ENCODE data around the gene OR6J1. TPM values are rescaled to one million over a fixed set of nuclear protein-coding genes. Genes with fewer than 3 reads are reported as not detected.

OR6J1 gene
- total and polyA plus RNA-seq, 2 of the 13 experiments (the other 11 are each of a cell fraction or from before 2014, with no cell fraction given): not detected

- DNase-seq (ENCODE audit: low spot score): no peak
- Histone ChIP-seq H3K36me3 (replicated peaks in 1 of 2; ENCODE audit: control insufficient read depth in 1 of 2, insufficient read depth in 2 of 2, low read length in 2 of 2) (no peaks in the 10 kb centered on the region), H3K79me2 (ENCODE audit: insufficient read depth, low read length) (no peaks in the 10 kb centered on the region), H3K4me1 (ENCODE audit: insufficient read depth, low read length) (peaks cover 9% of the 10 kb centered on the region), H3K9me3 (ENCODE audit: low read length) (no peaks in the 10 kb centered on the region), H3K27me3 (ENCODE audit: control insufficient read depth in 1 of 2, insufficient read depth in 2 of 2, low read length in 2 of 2) (peaks cover 0 to 8% of the 10 kb centered on the region in 2 experiments; a peak in 2 of 5 replicates), H3K9ac (ENCODE audit: insufficient read depth, low read depth, low read length) (no peak overlapping the region), H3K27ac (ENCODE audit: extremely low read length, insufficient read depth, low read length) (no peak overlapping the region), H2AFZ (ENCODE audit: low read length) (no peak overlapping the region), H3K4me2 (ENCODE audit: low read depth, low read length) (no peak overlapping the region), H3K4me3 (replicated peaks in 1 of 3; ENCODE audit: insufficient read depth in 1 of 3, low read depth in 2 of 3, low read length in 3 of 3) (no peak overlapping the region), H4K20me1 (ENCODE audit: insufficient read depth, low read length) (no peaks in the 10 kb centered on the region)
- 53% methylated on average over 7 of the region's 7 CpGs for WGBS (ENCODE audit: low lambda C conversion rate)
- no peak for FAIRE-seq
- POLR2A ChIA-PET: no interaction called here
- no TSS peak for BruUV-seq (replicated peaks)
- in situ Hi-C loops (cut with HindIII; ENCODE audit: extremely low pct_ligation_motif_present, low pct_unique_long_range_greater_than_20kb): no loop called here
- CTCF ChIA-PET (ENCODE audit: low intra/inter-chr PET ratio, low total read pairs): no interaction called here
- no peak for ATAC-seq
- intact Hi-C loops (cut with micrococcal nuclease; ENCODE audit: unreplicated experiment): no loop called here
- 0 out of 2 replicates have a peak, but pooled peaks have one; percentile 9 for TF ChIP-seq SPEN (CRISPR knock-in tag; IDR thresholded peaks at IDR 0.05; ENCODE audit: low read depth)
- TF ChIP-seq ZNF251 (CRISPR knock-in tag; IDR thresholded peaks at IDR 0.05): no peak
These were observed 16.5 kb downstream of the OR6J1 start for GRCh38 chr14:22627506-22628263.

- CTCF ChIA-PET (ENCODE audit: low intra/inter-chr PET ratio, low total read pairs): no interaction called here
- POLR2A ChIA-PET: no interaction called here
- Histone ChIP-seq H3K79me2 (ENCODE audit: insufficient read depth, low read length) (no peaks in the 10 kb centered on the region), H2AFZ (ENCODE audit: low read length) (no peak overlapping the region), H3K27me3 (ENCODE audit: control insufficient read depth in 1 of 2, insufficient read depth in 2 of 2, low read length in 2 of 2) (peaks cover 0 to 8% of the 10 kb centered on the region in 2 experiments; a peak in 1 of 5 replicates), H3K4me3 (replicated peaks in 1 of 3; ENCODE audit: insufficient read depth in 1 of 3, low read depth in 2 of 3, low read length in 3 of 3) (no peak overlapping the region), H4K20me1 (ENCODE audit: insufficient read depth, low read length) (no peaks in the 10 kb centered on the region), H3K9ac (ENCODE audit: insufficient read depth, low read depth, low read length) (no peak overlapping the region), H3K4me2 (ENCODE audit: low read depth, low read length) (no peak overlapping the region), H3K4me1 (ENCODE audit: insufficient read depth, low read length) (peaks cover 9% of the 10 kb centered on the region), H3K9me3 (ENCODE audit: low read length) (no peaks in the 10 kb centered on the region), H3K27ac (ENCODE audit: extremely low read length, insufficient read depth, low read length) (no peak overlapping the region), H3K36me3 (replicated peaks in 1 of 2; ENCODE audit: control insufficient read depth in 1 of 2, insufficient read depth in 2 of 2, low read length in 2 of 2) (no peaks in the 10 kb centered on the region)
- 0 out of 2 replicates have a peak, but pooled peaks have one; percentile 19 for TF ChIP-seq NR2C2 (CRISPR knock-in tag; IDR thresholded peaks at IDR 0.05; ENCODE audit: borderline replicate concordance)
- no peak for TF ChIP-seq ZSCAN30 (CRISPR knock-in tag; IDR thresholded peaks at IDR 0.05)
- TF ChIP-seq, protein P1, sequence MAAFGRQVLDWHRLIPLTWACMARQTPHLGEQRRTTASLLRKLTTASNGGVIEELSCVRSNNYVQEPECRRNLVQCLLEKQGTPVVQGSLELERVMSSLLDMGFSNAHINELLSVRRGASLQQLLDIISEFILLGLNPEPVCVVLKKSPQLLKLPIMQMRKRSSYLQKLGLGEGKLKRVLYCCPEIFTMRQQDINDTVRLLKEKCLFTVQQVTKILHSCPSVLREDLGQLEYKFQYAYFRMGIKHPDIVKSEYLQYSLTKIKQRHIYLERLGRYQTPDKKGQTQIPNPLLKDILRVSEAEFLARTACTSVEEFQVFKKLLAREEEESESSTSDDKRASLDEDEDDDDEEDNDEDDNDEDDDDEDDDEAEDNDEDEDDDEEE (CRISPR knock-in tag; IDR thresholded peaks at IDR 0.05): no peak
- FAIRE-seq (no peak), DNase-seq (ENCODE audit: low spot score) (no peak), ATAC-seq (no peak)
- BruUV-seq (replicated peaks): no TSS peak
- WGBS (ENCODE audit: low lambda C conversion rate): 29% methylated on average over 6 of the region's 6 CpGs
- intact Hi-C loops (cut with micrococcal nuclease; ENCODE audit: unreplicated experiment): no loop called here
- in situ Hi-C loops (cut with HindIII; ENCODE audit: extremely low pct_ligation_motif_present, low pct_unique_long_range_greater_than_20kb): no loop called here
These were observed 17.6 kb downstream of the OR6J1 start for GRCh38 chr14:22626590-22626989.
